Nephron (organoid): Measurements from ENCODE around the gene ZNF488.

Experiments
- H3K27ac Mint-ChIP-seq, 3 experiments: 2 replicates each; pipeline ENCODE4 v1.8.0; 2020; ENCODE audit warnings: mixed read lengths in 3 of 3, mild to moderate bottlenecking in 2 of 3, moderate library complexity in 1 of 3
- H3K27me3 Mint-ChIP-seq: 2 replicates; pipeline ENCODE4 v1.8.0; 2021; ENCODE audit warnings: low read depth, mild to moderate bottlenecking, moderate library complexity, mixed read lengths
- H3K36me3 Mint-ChIP-seq: 2 replicates; pipeline ENCODE4 v1.8.0; 2020; ENCODE audit warnings: low read depth, mixed read lengths
- H3K4me1 Mint-ChIP-seq: 2 replicates; pipeline ENCODE4 v1.8.0; 2020; ENCODE audit warnings: mixed read lengths
- H3K4me3 Mint-ChIP-seq, 3 experiments: 2 replicates each; pipeline ENCODE4 v1.8.0; 2020; ENCODE audit warnings: mild to moderate bottlenecking in 3 of 3, mixed read lengths in 3 of 3, moderate library complexity in 2 of 3
- H3K9me3 Mint-ChIP-seq: 2 replicates; pipeline ENCODE4 v1.8.0; 2020; ENCODE audit warnings: mixed read lengths
- TF ChIP-seq, protein P1 (sequence below), 3 experiments: fragments of 200-600 bp; sonication (generic); IDR thresholded peaks; one replicate each; pipeline ENCODE4 v1.5.0; 2021; ENCODE audit warnings: antibody characterized with exemption in 3 of 3; ENCODE audit not compliant: unreplicated experiment in 3 of 3

Gene ZNF488

DNA sequence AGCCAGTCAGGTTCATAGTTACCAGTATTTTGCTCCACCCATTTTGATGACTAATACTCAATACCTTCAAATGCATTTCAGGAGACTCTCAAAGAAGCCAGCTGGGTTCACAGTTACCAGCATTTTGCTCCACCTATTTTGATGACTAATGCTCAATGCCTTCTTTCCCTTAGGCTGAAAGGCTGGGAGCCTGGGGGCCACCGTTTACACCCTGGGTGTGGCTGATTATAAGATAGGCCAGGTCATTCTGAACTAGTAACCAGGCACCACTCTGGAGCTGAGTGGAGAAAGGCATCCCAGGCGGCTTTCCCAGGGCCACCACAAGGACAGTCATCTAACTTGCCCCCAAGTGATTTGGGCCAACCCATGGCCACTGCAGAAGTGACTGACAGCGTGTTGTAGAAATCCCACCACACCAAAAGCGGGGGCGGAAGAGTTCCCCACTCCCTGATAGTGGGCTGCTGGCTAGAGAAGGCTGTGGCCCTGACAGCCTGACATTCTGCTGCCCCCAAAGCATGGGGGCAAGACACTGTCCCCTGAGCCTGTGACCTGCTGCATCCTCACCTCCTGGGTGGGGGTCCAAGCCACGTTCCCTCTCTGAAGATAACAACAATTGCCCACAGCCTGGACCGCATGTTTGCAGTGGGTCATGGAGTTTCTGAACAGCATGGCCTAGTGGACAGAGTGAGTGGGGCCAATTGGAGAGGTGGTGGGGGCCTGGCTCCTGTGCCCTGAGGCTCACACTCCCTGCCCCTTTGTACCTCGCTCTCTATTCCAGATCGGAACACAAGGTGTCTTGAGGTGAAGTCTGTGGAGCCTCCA is 23.0 kb upstream of the ZNF488 start:
- H3K4me1 Mint-ChIP-seq: peaks cover 25% of the 10 kb centered on the region
- no peaks in the 10 kb centered on the region for H3K9me3 Mint-ChIP-seq

GRCh38 chr10:47406548-47406869 is 22.4 kb upstream of the ZNF488 start:
- Mint-ChIP-seq H3K9me3 (no peaks in the 10 kb centered on the region), H3K36me3 (no peaks in the 10 kb centered on the region), H3K27me3 (no peaks in the 10 kb centered on the region), H3K4me3 (no peak overlapping the region), H3K4me1 (peaks cover 27% of the 10 kb centered on the region), H3K27ac (no peak overlapping the region)
- TF ChIP-seq, protein P1, sequence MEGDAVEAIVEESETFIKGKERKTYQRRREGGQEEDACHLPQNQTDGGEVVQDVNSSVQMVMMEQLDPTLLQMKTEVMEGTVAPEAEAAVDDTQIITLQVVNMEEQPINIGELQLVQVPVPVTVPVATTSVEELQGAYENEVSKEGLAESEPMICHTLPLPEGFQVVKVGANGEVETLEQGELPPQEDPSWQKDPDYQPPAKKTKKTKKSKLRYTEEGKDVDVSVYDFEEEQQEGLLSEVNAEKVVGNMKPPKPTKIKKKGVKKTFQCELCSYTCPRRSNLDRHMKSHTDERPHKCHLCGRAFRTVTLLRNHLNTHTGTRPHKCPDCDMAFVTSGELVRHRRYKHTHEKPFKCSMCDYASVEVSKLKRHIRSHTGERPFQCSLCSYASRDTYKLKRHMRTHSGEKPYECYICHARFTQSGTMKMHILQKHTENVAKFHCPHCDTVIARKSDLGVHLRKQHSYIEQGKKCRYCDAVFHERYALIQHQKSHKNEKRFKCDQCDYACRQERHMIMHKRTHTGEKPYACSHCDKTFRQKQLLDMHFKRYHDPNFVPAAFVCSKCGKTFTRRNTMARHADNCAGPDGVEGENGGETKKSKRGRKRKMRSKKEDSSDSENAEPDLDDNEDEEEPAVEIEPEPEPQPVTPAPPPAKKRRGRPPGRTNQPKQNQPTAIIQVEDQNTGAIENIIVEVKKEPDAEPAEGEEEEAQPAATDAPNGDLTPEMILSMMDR (IDR thresholded peaks at IDR 0.05; ENCODE audit: unreplicated experiment in 3 of 3): no peak

More for the DNA sequence above, 23.0 kb upstream of the ZNF488 start:
- Mint-ChIP-seq H3K27ac (no peak overlapping the region), H3K27me3 (no peaks in the 10 kb centered on the region), H3K4me3 (no peak overlapping the region), H3K36me3 (no peaks in the 10 kb centered on the region)
- TF ChIP-seq, protein P1 (IDR thresholded peaks at IDR 0.05; ENCODE audit: unreplicated experiment in 3 of 3): no peak

GRCh38 chr10:47405857-47406547 is 21.9 kb upstream of the ZNF488 start:
- TF ChIP-seq, protein P1 (IDR thresholded peaks at IDR 0.05; ENCODE audit: unreplicated experiment in 3 of 3): no peak
- H3K36me3 Mint-ChIP-seq: no peaks in the 10 kb centered on the region
- no peaks in the 10 kb centered on the region for H3K9me3 Mint-ChIP-seq
- no peak overlapping the region for H3K4me3 Mint-ChIP-seq
- H3K27ac Mint-ChIP-seq: no peak overlapping the region
- peaks cover 27% of the 10 kb centered on the region for H3K4me1 Mint-ChIP-seq
- H3K27me3 Mint-ChIP-seq: no peaks in the 10 kb centered on the region

DNA sequence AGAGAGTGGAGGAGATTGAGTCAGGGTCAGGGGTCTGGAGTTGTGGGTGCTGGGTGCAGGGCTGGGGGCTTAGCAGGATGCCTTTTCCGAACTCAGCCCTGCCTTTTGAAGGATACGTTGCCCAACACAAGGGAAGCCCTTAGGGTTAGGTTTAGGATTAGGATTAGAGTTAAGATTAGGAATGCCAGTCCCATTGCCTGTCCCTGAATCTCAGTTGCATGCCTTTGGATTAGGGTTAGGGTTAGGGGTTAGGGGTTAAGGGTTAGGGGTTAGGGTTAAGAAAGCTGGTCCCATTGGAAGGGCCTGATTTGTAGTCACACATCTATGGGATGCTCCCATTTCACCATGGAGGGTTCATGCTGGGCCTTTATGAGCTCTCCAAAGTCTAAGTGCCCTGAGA is 20.8 kb upstream of the ZNF488 start:
- TF ChIP-seq, protein P1 (IDR thresholded peaks at IDR 0.05; ENCODE audit: unreplicated experiment in 3 of 3): no peak
- H3K27me3 Mint-ChIP-seq: no peaks in the 10 kb centered on the region
- H3K4me1 Mint-ChIP-seq: peaks cover 21% of the 10 kb centered on the region
- no peaks in the 10 kb centered on the region for H3K9me3 Mint-ChIP-seq
- H3K27ac Mint-ChIP-seq: peak overlapping the region; percentile 23 to 90 (median 35)
- no peak overlapping the region for H3K4me3 Mint-ChIP-seq
- no peaks in the 10 kb centered on the region for H3K36me3 Mint-ChIP-seq

GRCh38 chr10:47404446-47404845 is 20.4 kb upstream of the ZNF488 start:
- Mint-ChIP-seq H3K27me3 (no peaks in the 10 kb centered on the region), H3K9me3 (no peaks in the 10 kb centered on the region), H3K4me1 (peaks cover 21% of the 10 kb centered on the region), H3K36me3 (no peaks in the 10 kb centered on the region), H3K4me3 (no peak overlapping the region), H3K27ac (peak overlapping the region; percentile 23 to 90 (median 80))
- TF ChIP-seq, protein P1 (IDR thresholded peaks at IDR 0.05; ENCODE audit: unreplicated experiment in 3 of 3): no peak
